Left renal cortex interstitium (tissue), 4 donors: ENCODE data around the gene MTLN. TPM values are rescaled to one million over a fixed set of nuclear protein-coding genes. Genes with fewer than 3 reads are reported as not detected.
"Not testable (repeated sequence)": the region's sequence is repeated elsewhere in the genome, so short reads cannot be mapped to it uniquely, and the experiment has no call there.

Experiments
- DNase-seq, 4 donors: peaks; one replicate each; pipeline ENCODE4 v3.0.0-alpha.2; 2013; ENCODE audit warnings: low read depth in 4 of 4, low spot score in 2 of 4, missing footprints in 1 of 4
- polyA plus RNA-seq, 4 donors: library from polyadenylated mRNA; unstranded; fragments of 120-200 nt; gene quantifications; one replicate each; pipeline ENCODE4 v1.2.1, GENCODE V29; 2013; ENCODE audit not compliant: insufficient read length in 4 of 4

The MTLN gene, protein sequence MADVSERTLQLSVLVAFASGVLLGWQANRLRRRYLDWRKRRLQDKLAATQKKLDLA
- polyA plus RNA-seq = 10 to 100 TPM; 12.9 to 25.8 (median 16.3) TPM

DNA sequence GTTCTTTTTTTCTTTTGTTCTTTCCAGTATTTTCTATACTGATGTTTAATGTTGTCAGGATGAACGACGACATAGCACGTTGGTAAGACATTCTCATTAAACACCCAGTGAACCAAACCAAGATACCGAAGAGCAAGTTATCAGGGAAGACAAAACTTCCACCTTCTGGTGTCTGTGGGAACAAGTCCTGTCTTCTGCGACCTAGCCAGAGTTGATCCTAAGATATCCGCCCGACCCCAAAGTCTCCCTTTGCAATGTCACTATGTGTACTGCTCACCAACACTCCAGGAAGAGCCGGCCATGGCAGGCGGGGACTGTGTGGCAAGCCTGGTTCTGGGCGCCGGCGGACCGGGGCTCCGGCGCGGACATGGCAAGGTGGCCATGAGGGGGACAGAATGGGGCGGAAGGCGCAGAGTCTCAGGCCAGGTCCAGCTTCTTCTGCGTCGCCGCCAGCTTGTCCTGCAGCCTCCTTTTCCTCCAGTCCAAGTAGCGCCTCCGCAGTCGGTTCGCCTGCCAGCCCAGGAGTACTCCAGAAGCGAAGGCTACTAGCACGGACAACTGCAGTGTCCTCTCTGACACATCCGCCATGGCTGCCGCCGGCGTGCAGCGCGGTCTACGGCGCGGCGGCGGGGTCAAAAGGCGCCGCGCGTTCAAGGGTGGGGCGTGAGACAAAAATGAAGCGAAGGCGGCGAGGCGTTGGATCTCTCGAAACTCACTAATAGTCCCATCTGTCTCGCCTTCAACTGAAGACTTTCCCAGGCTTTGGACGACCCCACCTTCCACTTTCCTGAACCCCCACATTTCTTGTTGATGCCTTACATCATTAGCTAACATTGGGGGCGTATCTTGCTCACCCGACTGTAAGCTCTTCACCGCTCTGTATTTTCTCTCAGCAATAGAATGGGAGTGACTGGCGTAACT is at the start of gene MTLN:
TSS of gene MTLN (minus strand) at position 610 of the 921 bp plus-strand sequence. CDS start at position 588, 22 bp downstream.
- peak; percentile 63 to 77 (median 74) for DNase-seq

DNA sequence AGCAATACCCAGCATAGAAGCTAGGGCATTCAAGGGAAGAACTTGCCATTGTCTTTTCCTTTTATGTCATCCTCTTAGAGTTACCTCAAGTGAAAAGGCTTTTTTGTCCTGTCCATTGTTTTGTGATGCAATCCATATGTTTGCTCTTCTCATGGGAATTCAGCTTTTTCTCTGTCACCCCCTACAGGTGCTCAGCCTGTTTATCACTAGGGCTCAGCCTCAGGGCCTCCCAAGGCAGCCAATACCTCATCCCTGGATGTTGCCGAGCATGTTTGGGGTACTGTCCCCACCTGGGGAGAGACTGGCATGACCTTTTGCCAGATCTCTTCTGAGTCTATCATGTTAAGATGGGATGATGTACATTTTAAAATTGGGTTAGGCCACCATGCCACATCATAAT is 49.6 kb upstream of the MTLN start:
- DNase-seq = not testable (repeated sequence)

DNA sequence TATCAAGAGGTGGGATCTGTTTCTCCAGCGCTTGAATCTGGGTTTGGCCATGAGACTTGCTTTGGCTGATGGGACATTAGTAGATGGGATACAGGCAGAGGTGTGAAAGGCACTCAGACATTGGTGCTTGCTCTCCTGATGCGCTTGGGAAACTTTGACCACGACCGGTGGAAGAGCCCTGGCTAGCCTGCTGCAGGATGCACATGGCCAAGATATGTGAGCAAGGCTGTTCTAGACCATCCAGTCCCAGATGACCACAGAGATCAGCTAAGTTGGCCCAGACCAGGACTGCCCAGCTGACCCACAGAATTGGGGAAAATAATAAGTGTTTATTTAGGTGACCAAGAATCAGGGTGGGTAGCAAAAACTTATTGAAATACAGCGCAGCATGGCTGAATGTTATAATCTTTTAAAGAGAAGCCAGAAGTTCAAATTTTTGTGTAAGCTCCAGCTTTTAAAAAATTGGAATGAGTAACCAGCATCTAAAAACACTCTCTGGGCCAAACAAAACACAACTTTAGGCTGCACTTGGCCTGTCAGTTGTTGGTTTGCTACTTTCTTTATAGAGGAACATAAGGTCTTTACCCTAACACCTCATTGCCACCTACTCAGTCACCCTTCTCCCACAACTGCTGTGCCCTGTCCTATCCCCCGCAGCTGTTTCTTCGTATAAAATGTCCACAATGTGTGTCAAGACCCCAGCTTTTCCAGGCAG is 35.9 kb upstream of the MTLN start:
- DNase-seq = not testable (repeated sequence)

DNA sequence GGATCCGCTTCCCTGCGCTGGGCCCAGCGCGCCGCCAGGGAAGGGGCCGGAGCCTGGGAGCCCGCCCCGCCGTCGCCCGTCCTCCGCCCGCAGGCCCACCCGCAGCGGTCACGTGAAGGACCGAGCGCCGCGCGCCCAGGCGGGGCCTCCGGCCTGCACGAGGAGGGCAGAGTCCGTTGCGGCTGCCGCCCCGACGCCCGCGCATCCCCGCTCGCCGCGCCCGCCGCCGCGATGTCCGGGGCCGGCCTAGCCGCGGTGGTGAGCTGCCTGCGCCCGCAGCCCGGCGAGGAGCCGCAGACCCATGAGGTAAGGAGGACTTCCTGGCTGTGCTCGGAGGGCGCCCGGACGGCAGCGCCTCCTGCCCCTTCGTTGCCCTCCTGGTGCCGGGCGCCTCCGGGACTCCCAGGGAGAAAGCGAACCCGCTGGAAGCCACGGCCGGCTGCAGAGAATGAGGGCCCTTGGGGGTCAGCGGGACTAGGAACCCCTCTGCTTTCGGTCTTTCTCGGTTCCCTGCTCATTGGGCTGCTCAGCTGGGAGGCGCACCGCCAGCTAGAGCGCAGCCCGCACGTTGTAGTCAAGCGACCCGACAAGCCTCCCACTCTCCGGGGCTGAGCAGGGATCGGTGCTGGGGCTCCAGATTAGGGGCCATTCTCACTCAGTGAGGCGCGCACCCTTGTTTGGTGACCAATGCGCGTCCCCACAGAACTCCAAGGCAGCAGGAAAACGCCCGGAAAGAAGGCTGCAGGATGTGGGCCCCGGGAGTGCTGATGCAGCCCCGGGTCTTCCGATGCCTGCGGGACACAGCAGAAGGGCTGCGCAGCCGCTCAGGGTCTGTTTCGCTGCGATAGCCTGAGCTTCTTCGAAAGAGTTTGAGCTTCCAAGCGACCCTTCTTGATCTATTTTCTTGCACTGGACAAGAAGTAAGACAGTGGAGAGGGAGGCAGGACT is 33.4 kb upstream of the MTLN start:
- DNase-seq = not testable (repeated sequence)

DNA sequence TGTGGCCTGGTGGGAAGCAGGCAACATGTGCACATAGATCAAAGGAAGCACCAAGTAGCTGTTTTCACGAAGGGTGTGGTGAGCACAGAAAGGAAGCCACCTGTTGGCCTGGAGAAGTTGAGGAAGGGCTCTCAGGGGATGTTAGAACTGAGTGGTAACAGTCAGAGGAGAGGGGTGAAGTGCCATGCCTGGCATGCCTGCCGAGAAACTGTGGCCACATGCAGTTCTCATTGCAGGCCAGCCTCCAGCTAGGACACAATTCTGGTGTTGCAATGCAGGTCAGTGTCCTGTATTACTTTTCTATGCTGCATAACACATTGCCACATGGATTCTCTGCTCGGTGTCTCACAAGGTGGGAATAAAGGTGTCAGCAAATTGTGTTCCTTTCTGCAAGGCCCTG is 30.9 kb upstream of the MTLN start:
- not testable (repeated sequence) for DNase-seq

DNA sequence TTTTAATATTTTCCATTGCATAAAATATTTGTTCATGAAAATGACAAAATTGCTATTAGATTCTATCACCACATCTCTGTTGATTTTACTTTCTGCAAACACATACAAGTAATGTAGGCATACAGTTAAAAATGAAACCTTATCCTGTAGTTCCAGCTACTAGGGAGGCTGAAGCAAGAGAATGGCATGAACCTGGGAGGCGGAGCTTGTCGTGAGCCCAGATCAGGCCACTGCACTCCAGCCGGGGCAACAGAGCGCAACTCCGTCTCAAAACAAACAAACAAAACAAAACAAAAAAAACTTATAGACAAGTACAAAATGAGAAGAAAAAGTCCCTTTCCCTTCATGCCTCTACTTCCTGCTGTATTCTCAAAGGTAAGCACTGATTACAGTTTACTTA is 22.2 kb upstream of the MTLN start:
- DNase-seq = not testable (repeated sequence)

DNA sequence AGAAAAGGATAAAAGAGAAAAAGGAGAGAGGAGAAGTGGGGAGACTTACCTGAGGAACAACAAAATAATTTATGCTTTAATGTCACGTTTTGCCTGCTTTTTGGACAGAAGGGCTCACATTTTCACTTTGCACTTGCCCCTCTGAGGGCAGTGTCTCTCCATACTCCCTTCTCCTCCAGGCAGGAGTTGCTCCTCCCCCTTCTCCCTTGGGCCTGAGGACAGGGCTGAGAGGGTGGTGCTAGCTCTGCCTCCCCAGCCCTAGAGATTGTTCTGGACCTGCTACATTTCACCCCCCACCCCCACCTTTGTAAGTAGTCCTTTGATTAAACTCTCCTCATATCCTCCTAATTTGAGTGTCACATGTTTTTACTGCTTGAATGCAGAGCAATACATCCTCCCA is 17.5 kb upstream of the MTLN start:
- not testable (repeated sequence) for DNase-seq

DNA sequence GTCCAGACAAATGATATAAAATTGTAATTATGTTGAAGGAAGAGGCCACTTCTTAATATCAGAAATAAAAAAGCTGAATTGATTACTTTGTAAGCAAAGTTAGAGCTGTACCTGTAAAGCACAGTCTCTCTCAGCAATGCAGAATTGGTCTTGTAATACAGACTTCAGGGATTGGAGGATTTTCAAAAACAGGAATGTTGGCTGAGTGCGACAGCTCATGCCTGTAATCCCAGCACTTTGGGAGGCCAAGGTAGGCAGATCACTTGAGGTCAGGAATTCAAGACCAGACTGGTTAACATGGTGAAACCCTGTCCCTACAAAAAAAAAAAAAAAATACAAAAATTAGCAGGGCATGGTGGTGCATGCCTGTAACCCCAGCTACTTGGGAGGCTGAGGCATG is 10.3 kb upstream of the MTLN start:
- DNase-seq = not testable (repeated sequence)

DNA sequence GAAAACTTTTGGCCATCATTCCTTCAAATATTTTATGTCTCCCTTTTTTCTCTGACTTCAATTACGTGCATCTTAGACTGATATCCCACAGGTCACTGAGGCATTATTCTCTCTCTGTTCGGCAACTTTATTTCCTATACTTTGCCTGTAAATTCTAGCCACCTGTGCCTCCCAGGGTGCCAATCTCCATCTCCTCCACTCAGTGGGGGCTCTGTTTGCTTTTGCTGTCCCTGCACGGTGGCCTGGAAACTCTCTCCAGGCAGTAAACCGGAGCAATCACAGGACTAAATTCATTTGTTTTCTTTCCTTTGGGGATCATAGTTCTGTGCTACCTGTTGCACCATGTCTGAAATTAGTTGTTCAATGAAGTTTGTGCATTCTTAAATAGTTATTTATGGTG is 9.6 kb upstream of the MTLN start:
- DNase-seq = no peak

DNA sequence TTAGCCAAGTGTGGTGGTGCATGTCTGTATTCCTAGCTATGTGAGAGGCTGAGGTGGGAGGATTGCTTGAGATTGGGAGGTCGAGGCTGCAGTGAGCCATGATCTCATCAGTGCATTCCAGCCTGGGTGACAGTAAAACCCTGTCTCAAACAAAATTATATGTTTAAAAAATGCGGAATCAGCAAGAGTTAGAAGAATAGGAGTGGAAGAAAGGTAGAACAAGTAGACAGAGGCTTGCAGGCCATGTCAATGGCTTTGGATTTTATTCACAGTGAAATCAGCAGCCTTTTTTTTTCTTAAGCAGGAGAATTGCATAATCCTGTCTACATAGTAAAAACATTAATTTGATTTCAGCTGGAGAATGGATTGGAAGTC is 7.8 kb upstream of the MTLN start:
- DNase-seq = no peak

DNA sequence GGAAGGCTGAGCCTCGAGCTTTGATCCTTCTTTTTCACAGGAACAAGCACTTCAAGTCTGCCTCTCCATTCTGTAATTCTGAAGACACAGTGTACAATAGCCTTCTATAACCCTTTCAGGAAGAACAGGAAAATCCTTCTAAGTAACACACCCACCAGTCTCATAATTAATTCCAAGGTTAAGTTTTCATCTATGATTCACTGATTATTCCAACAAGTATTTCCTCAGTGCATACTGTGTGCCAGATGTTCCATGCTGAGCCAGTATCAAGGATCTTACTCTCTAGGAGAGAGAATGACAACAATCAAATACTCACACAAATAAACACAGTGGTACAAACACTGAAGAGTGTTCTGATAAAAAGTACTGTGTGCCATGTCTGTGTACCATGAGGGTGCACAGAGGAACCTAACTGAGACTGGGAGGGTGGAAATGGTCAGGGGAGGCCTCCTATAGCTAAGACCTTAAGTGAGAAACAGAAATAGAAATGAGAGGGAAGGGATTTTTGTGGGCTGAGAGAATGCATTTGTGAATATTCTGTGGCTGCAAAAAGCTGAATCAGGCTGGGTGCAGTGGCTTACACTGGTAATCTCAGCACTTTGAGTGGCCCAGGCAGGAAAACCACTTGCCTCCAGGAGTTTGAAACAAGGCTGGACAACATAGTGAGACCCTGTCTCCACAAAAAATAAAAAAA is 7.3 kb upstream of the MTLN start:
- no peak for DNase-seq

DNA sequence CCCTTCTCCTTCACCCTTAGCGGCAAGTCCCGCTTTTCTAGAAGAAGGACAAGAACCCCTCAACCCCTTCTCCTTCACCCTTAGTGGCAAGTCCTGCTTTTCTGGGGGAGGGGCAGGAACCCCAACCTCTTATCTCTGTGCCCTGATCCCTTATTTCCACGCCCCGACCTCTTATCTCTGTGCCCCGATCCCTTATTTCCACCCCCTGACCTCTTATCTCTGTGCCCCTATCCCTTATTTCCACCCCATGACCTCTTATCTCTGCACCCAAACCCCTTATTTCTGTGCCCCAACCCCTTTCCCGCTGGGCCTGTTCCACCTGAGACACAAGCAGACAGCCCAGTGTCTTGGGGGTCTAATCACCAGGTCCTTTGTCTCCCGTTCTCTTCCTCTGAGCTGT is 6.5 kb upstream of the MTLN start:
- DNase-seq = not testable (repeated sequence)

DNA sequence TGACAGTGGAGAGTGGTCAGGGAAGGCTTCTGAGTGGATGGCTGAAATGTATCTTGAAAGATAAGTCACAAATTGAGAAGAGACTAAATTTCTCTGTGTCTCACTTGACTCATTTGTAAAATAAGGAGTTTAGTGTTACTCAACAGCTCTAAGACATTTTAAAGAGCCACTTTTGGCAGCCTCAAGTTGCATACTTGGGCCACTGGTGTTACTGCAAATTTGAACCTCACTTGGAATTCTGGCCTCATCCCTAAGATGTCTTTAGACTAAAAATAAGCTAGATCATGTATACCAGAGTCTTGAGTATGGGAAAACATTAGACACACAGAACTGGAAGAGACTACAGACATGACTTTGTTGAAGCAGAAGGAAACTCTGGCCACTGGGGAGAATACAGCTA is 4.5 kb upstream of the MTLN start:
- DNase-seq = no peak

DNA sequence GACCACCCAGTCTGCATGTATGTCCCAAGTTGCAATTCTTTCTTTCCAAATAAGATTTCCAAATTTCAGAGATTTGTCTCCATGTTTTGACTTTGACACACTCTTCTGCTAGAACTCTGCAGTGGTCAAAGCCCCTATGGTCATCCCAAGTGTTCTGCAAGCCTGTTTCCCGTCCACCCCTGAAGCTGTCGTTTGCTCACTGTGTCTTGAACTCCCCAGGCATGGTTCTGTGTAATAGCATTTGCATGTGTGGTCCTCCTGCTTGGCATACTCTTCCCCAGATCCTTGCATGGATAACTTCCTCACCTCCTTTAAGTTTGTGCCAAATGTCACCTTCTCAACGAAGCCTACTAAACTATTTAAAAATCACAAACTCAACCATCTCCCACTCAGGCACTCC is 3.9 kb upstream of the MTLN start:
- DNase-seq = no peak

DNA sequence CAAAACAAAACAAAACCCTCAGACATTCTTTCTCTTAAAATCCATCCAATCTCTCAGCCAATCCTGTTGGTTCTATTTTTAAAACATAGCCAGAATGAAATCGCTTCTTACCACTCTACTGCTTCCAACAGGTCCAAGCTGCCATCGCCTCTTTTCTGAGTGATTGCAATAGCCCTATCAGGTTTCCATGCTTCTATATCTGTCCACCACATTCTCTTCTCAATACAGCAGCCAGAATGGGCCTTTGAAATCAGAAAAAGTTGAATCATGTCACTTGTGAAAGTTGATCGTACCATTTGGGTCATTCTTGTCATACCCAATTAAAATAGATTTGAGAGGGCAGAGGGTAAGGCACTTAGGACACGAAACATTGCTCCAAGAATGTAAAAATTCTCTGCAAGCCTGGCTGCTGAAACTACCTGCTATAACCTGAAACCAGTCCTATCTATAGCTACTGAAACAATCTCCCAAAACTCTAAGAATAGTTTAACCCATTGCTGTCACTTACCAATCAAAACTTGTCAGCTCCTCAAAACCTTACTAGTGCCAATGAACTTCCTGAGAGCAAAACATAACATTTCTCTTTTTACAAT is 3.3 kb upstream of the MTLN start:
- DNase-seq = no peak

DNA sequence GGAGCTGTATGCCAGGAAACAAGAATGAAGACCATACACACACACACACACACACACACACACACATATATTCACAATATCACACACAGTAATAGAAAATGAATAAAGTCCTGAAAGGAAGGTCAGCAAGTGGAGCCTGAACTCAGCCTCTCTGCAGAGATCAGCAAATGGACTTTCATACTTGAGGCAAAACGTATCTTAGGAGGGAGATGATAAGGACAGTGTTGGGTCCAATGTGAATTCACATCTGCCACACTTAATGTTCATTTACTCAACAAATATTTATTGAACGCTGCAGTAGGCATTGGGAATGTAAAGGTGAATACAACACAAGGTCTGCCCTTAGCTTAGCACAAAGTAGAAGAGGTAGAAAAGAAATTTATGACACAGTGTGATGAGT is 2.7 kb upstream of the MTLN start:
- DNase-seq = no peak

DNA sequence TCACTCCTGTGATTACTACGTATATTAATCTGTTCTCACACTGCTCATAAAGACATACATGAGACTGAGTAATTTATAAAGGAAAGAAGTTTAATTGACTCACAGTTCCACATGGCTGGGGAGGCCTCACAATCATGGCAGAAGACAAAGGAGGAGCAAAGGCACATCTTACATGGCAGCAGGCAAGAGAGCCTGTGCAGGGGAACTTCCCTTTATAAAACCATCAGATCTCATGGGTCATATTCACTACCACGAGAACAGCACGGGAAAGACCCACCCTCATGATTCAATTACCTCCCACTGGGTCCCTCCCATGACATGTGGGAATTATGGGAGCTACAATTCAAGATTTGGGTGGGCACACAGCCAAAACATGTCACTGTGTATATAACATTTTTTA is 1.2 kb upstream of the MTLN start:
- not testable (repeated sequence) for DNase-seq

DNA sequence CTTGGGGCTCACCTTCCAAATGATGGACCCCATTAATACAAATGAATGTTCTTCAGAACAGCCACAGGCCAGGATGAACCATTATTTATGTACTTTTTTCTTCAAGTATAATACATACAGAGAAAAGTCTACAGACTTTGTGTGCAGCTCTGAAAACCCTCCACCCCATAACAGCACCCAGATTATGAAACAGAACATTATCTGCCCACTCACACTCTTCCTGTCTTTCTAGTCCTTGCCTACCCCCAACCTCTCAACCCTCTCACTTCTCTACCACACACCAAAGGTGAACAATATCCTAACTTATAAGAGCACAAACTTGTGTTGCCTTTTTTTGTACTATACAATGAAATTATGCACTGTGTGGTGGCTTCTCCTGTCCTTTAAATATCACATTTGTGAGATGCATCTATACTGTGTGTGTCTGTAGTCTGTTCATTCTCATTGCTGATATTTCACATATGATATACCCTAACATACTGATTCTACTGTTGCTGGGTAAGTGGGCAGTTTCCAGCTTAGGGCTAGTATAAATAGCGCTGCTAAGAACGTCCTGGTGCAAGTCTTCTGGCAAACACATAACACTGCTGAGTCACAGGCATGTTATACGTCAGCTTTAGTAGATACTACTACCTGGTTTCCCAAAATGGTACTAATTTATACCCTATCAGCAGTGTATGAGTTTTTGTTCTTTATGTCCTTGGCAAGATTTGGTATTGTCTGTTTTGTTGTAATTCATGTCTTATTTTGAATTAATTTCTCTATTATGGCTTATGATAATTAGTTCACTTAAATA is 6.5 kb downstream of the MTLN start:
- DNase-seq = no peak
